HepG2 (cell line): Measurements from ENCODE around the gene RUVBL2. TPM values are rescaled to one million over a fixed set of nuclear protein-coding genes. Genes with fewer than 3 reads are reported as not detected.

Experiments used
- ATF4 ChIP-seq, 2 experiments: fragments of 450-650 bp in 1 of 2; sonication (generic) in 1 of 2; formaldehyde crosslinking; IDR thresholded peaks; 2 replicates each; pipeline versions ENCODE4 v1.5.0 to v1.8.0; 2020 to 2022; ENCODE audit warnings: mild to moderate bottlenecking in 1 of 2, missing genetic modification reagents in 1 of 2
- BATF2 ChIP-seq: sonication (generic); formaldehyde crosslinking; IDR thresholded peaks from 2 replicates; pipeline ENCODE4 v1.8.0; 2022; ENCODE audit warnings: mild to moderate bottlenecking, missing genetic modification reagents, moderate library complexity
- CSRNP2 ChIP-seq: sonication (generic); formaldehyde crosslinking; conservative IDR thresholded peaks from 2 replicates; pipeline ENCODE4 v1.8.0; 2022; ENCODE audit warnings: low read depth, missing genetic modification reagents
- E2F2 ChIP-seq: sonication (generic); formaldehyde crosslinking; IDR thresholded peaks from 2 replicates; pipeline ENCODE4 v1.4.0; 2020; ENCODE audit warnings: missing genetic modification reagents, borderline replicate concordance
- IKZF1 ChIP-seq: fragments of 450-650 bp; IDR thresholded peaks from 2 replicates; pipeline ENCODE4 v1.7.1; 2016
- MBNL3 ChIP-seq: fragments of 250-450 bp; sonication (Bioruptor Pico); conservative IDR thresholded peaks from 2 replicates; pipeline ENCODE4 v1.8.0; 2022; ENCODE audit warnings: mild to moderate bottlenecking, inconsistent platforms
- NFKBIZ ChIP-seq: IDR thresholded peaks from 2 replicates; pipeline ENCODE4 v1.6.1; 2018; ENCODE audit warnings: missing genetic modification reagents, missing compliant biosample characterization
- NONO ChIP-seq, 2 experiments: fragments of 450-650 bp in 1 of 2; sonication (generic) in 1 of 2; formaldehyde crosslinking in 1 of 2; IDR thresholded peaks in 1 of 2; conservative IDR thresholded peaks in 1 of 2; 2 replicates each; pipeline versions ENCODE4 v1.6.1 to v1.8.0; 2017 to 2022; ENCODE audit warnings: mild to moderate bottlenecking in 1 of 2, missing genetic modification reagents in 1 of 2, moderate library complexity in 1 of 2
- ONECUT2 ChIP-seq: sonication (generic); formaldehyde crosslinking; IDR thresholded peaks from 2 replicates; pipeline ENCODE4 v1.4.0; 2020; ENCODE audit warnings: missing genetic modification reagents
- PRMT3 ChIP-seq: sonication (generic); formaldehyde crosslinking; IDR thresholded peaks from 2 replicates; pipeline ENCODE4 v1.8.1; 2022; ENCODE audit warnings: low read depth, mild to moderate bottlenecking, moderate library complexity, missing genetic modification reagents, borderline replicate concordance
- RCOR2 ChIP-seq: IDR thresholded peaks from 2 replicates; pipeline ENCODE4 v1.6.1; 2016; ENCODE audit warnings: missing biosample characterization, missing genetic modification reagents
- SATB2 ChIP-seq: sonication (generic); formaldehyde crosslinking; IDR thresholded peaks from 2 replicates; pipeline ENCODE4 v1.5.0; 2020; ENCODE audit warnings: missing genetic modification reagents
- SMYD3 ChIP-seq: sonication (generic); formaldehyde crosslinking; IDR thresholded peaks from 2 replicates; pipeline ENCODE4 v1.8.1; 2023; ENCODE audit warnings: mild to moderate bottlenecking, missing genetic modification reagents
- SNAPC5 ChIP-seq: sonication (generic); formaldehyde crosslinking; IDR thresholded peaks from 2 replicates; pipeline ENCODE4 v1.8.1; 2023; ENCODE audit warnings: mild to moderate bottlenecking, missing genetic modification reagents, borderline replicate concordance
- SRF ChIP-seq: IDR thresholded peaks from 2 replicates; pipeline ENCODE4 v1.6.1; 2011; ENCODE audit warnings: mild to moderate bottlenecking, low read depth, low read length, moderate library complexity
- ZBTB10 ChIP-seq: sonication (generic); formaldehyde crosslinking; IDR thresholded peaks from 2 replicates; pipeline ENCODE4 v1.4.0; 2020; ENCODE audit warnings: missing genetic modification reagents, borderline replicate concordance
- ZC3H13 ChIP-seq: sonication (generic); formaldehyde crosslinking; IDR thresholded peaks from 2 replicates; pipeline ENCODE4 v1.8.1; 2023; ENCODE audit warnings: mild to moderate bottlenecking, missing genetic modification reagents, moderate library complexity
- ZNF329 ChIP-seq: sonication (generic); formaldehyde crosslinking; IDR thresholded peaks from 2 replicates; pipeline ENCODE4 v1.9.0; 2021; ENCODE audit warnings: low read depth, mild to moderate bottlenecking, missing genetic modification reagents
- ZNF605 ChIP-seq: sonication (generic); formaldehyde crosslinking; IDR thresholded peaks from 2 replicates; pipeline ENCODE4 v1.8.0; 2022; ENCODE audit warnings: mild to moderate bottlenecking, missing genetic modification reagents
- ZNF766 ChIP-seq: sonication (generic); formaldehyde crosslinking; IDR thresholded peaks from 2 replicates; pipeline ENCODE4 v1.5.0; 2020; ENCODE audit warnings: missing genetic modification reagents, borderline replicate concordance
- ZNF790 ChIP-seq: sonication (generic); formaldehyde crosslinking; IDR thresholded peaks from 2 replicates; pipeline ENCODE4 v1.8.0; 2022; ENCODE audit warnings: missing genetic modification reagents, mild to moderate bottlenecking, borderline replicate concordance
- ZNF891 ChIP-seq: sonication (generic); formaldehyde crosslinking; IDR thresholded peaks from 2 replicates; pipeline ENCODE4 v1.5.0; 2020; ENCODE audit warnings: mild to moderate bottlenecking, missing genetic modification reagents
- polyA plus RNA-seq, 8 experiments: library from polyadenylated mRNA; depleted of rRNA in 3 of 8; stranded (reverse) in 7 of 8; unstranded in 1 of 8; fragments of >200 nt; fragmentation: Illumina TruSeq in 4 of 8; extraction: Trizol in 4 of 8; gene quantifications; 2 replicates each; pipeline versions ENCODE4 v1.2.1 to v1.2.3, GENCODE V29; 2011 to 2016; ENCODE audit warnings: low read depth in 4 of 8, missing spikeins in 1 of 8, mixed read lengths in 1 of 8; ENCODE audit not compliant: insufficient read depth in 1 of 8
- total RNA-seq, 5 experiments: library from RNA; depleted of rRNA; stranded (reverse); fragments of >200 nt; fragmentation: Illumina TruSeq; extraction: Trizol; gene quantifications; 2 replicates each; pipeline ENCODE4 v1.2.3, GENCODE V29; 2016; ENCODE audit warnings: low read depth in 1 of 5

Gene RUVBL2
- total and polyA plus RNA-seq, 2 of the 13 experiments (the other 11 are each of a cell fraction or from before 2014, with no cell fraction given) = 120 to 122 TPM

GRCh38 chr19:48967346-48968178, 26.1 kb upstream of the RUVBL2 start (continued):
- TF ChIP-seq RCOR2 (CRISPR knock-in tag) = no peak
- no peak; the same call in 1 of the 2 replicates for TF ChIP-seq SATB2 (CRISPR knock-in tag)
- TF ChIP-seq IKZF1 = no peak
- TF ChIP-seq ZBTB10 (CRISPR knock-in tag) = no peak
- peak; percentile 93 for TF ChIP-seq ZC3H13 (CRISPR knock-in tag)
- TF ChIP-seq SRF = peak; percentile 27; the same call in 1 of the 2 replicates
- no peak for TF ChIP-seq MBNL3 (CRISPR knock-in tag)
- no peak for TF ChIP-seq ONECUT2 (CRISPR knock-in tag)
- TF ChIP-seq ATF4 (CRISPR knock-in tag; IDR thresholded peaks at IDR 0.05) = peak in 1 of 2 experiments; percentile 74; a peak in 1 of 4 replicates
- no peak for TF ChIP-seq PRMT3
- no peak for TF ChIP-seq SMYD3 (CRISPR knock-in tag)
- no peak for TF ChIP-seq NONO (IDR thresholded peaks at IDR 0.05)
- TF ChIP-seq NONO (CRISPR knock-in tag; conservative IDR thresholded peaks at IDR 0.05) = peak; percentile 92
- no peak for TF ChIP-seq ZNF766
- no peak for TF ChIP-seq E2F2 (CRISPR knock-in tag)
- TF ChIP-seq ZNF790 = no peak
- no peak for TF ChIP-seq NFKBIZ
- TF ChIP-seq BATF2 (CRISPR knock-in tag) = peak; percentile 21; the same call in 1 of the 2 replicates
- TF ChIP-seq CSRNP2 = no peak
- no peak for TF ChIP-seq SNAPC5
- no peak for TF ChIP-seq ZNF329 (CRISPR knock-in tag)
- no peak for TF ChIP-seq ZNF605 (CRISPR knock-in tag)
- TF ChIP-seq ZNF891 = 0 out of 2 replicates have a peak, but pooled peaks have one; percentile 27
